K562 (cell line): Measurements from ENCODE around the gene DMD. TPM values are rescaled to one million over a fixed set of nuclear protein-coding genes. Genes with fewer than 3 reads are reported as not detected.

ENCODE experiments used
- ATAC-seq: fragments of 200-7000 bp; cut with Tn5 transposase; 3 replicates; pipeline ENCODE4 v1.9.1; 2020; ENCODE audit warnings: moderate library complexity
- Bru-seq: library from RNA; stranded (reverse); fragments of 400-500 nt; gene quantifications from one replicate; lab custom pipeline; 2021; lab: Mats Ljungman, UMichigan
- BruChase-seq, 2 experiments: library from RNA; stranded (reverse); fragments of 400-500 nt; gene quantifications; one replicate each; lab custom pipeline; 2021; lab: Mats Ljungman, UMichigan
- BruUV-seq: library from RNA; stranded (reverse); fragments of 400-500 nt; replicated peaks from 2 replicates; lab custom pipeline; 2021; lab: Mats Ljungman, UMichigan
- CTCF ChIA-PET: fragments of 300-600 bp; formaldehyde crosslinking; extraction: SDS; loops from one replicate; lab custom pipeline; 2021; ENCODE audit warnings: low intra/inter-chr PET ratio; lab: Yijun Ruan, JAX
- POLR2A ChIA-PET: fragments of 300-600, 350-650 bp; sonication (Branson Sonifier 250); formaldehyde crosslinking; extraction: SDS; loops from one replicate; lab custom pipeline; 2021; ENCODE audit warnings: antibody characterized with exemption, inconsistent platforms; lab: Yijun Ruan, JAX
- DNase-seq, 4 experiments: peaks; one replicate each; pipeline versions ENCODE4 v3.0.0 to v3.0.0-alpha.2; 2011 to 2018; ENCODE audit warnings: low spot score in 3 of 4, mixed read lengths in 3 of 4; ENCODE audit errors: extremely low read depth in 1 of 4
- FAIRE-seq: peaks from 2 replicates; lab custom pipeline; 2011; peaks lifted over from hg19 to GRCh38; lab: Jason Lieb, UNC
- H2AFZ ChIP-seq: 2 replicates; pipeline ENCODE4 v1.6.0; 2011; ENCODE audit warnings: low read depth, low read length, control low read depth, inconsistent platforms
- H3K27ac ChIP-seq: fragments of 200-600 bp; 3 replicates; pipeline ENCODE4 v1.8.0; 2011; ENCODE audit warnings: low read depth, mild to moderate bottlenecking, control low read depth, inconsistent platforms, low read length, moderate library complexity, mixed read lengths; ENCODE audit errors: extremely low read depth
- H3K27me3 ChIP-seq, 2 experiments: fragments of 300-600 bp in 1 of 2; 2 replicates in 1 of 2; 3 replicates in 1 of 2; pipeline versions ENCODE4 v1.6.0 to v1.8.0; 2011; ENCODE audit warnings: inconsistent platforms in 2 of 2, low read length in 2 of 2, mild to moderate bottlenecking in 1 of 2, mixed read lengths in 1 of 2, moderate library complexity in 1 of 2; ENCODE audit not compliant: control insufficient read depth in 2 of 2, insufficient read depth in 2 of 2
- H3K36me3 ChIP-seq: fragments of 300-600 bp; 3 replicates; pipeline ENCODE4 v1.8.0; 2011; ENCODE audit warnings: mild to moderate bottlenecking, low read length, inconsistent platforms; ENCODE audit not compliant: control insufficient read depth, insufficient read depth
- H3K4me1 ChIP-seq, 2 experiments: fragments of 200-600 bp in 1 of 2; replicated peaks in 1 of 2; 2 replicates in 1 of 2; 3 replicates in 1 of 2; pipeline versions ENCODE4 v1.5.1 to v1.8.0; 2011; ENCODE audit warnings: inconsistent platforms in 2 of 2, low read length in 2 of 2, mild to moderate bottlenecking in 1 of 2, mixed read lengths in 1 of 2, moderate library complexity in 1 of 2; ENCODE audit not compliant: control insufficient read depth in 2 of 2, insufficient read depth in 2 of 2
- H3K4me2 ChIP-seq: 2 replicates; pipeline ENCODE4 v1.6.1; 2011; ENCODE audit warnings: low read length, control low read depth, inconsistent platforms, mixed read lengths; ENCODE audit not compliant: insufficient read depth
- H3K4me3 ChIP-seq: fragments of 200-600 bp; sonication (generic), shearing (Covaris generic); 2 replicates; pipeline ENCODE4 v1.5.1; 2016; ENCODE audit warnings: control low read depth, inconsistent platforms
- H3K79me2 ChIP-seq: fragments of 200-600 bp; 3 replicates; pipeline ENCODE4 v1.8.0; 2011; ENCODE audit warnings: low read length, inconsistent platforms; ENCODE audit not compliant: control insufficient read depth, insufficient read depth
- H3K9ac ChIP-seq, 2 experiments: 2 replicates each; pipeline versions ENCODE4 v1.6.0 to v1.6.1; 2011; ENCODE audit warnings: low read depth in 2 of 2, low read length in 2 of 2, control low read depth in 1 of 2, inconsistent platforms in 1 of 2, mild to moderate bottlenecking in 1 of 2, mixed read lengths in 1 of 2; ENCODE audit not compliant: insufficient read depth in 1 of 2
- H3K9me1 ChIP-seq: one replicate; pipeline ENCODE4 v1.6.0; 2011; ENCODE audit warnings: inconsistent platforms, mild to moderate bottlenecking, low read length, moderate library complexity; ENCODE audit not compliant: control insufficient read depth, insufficient read depth
- H3K9me3 ChIP-seq: replicated peaks from 2 replicates; pipeline ENCODE4 v1.5.1; 2011; ENCODE audit warnings: low read depth, low read length, inconsistent platforms; ENCODE audit not compliant: control insufficient read depth, insufficient read depth
- H4K20me1 ChIP-seq: replicated peaks from 2 replicates; pipeline ENCODE4 v1.6.1; 2011; ENCODE audit warnings: low read length, inconsistent platforms, mixed read lengths; ENCODE audit not compliant: control insufficient read depth, insufficient read depth
- CTCFL ChIP-seq: IDR thresholded peaks from 2 replicates; pipeline ENCODE4 v1.6.1; 2011; ENCODE audit warnings: borderline replicate concordance, low read depth, mild to moderate bottlenecking, moderate library complexity, low read length; ENCODE audit not compliant: insufficient read depth, poor library complexity, severe bottlenecking
- GMEB1 ChIP-seq: fragments of 250-450 bp; sonication (Bioruptor Pico); IDR thresholded peaks from 2 replicates; pipeline ENCODE4 v1.4.0; 2020; ENCODE audit warnings: mild to moderate bottlenecking
- JUND ChIP-seq, 2 experiments: IDR thresholded peaks; 2 replicates in 1 of 2; 3 replicates in 1 of 2; pipeline ENCODE4 v1.6.1; 2011; ENCODE audit warnings: borderline replicate concordance in 2 of 2, low read depth in 2 of 2, low read length in 2 of 2, improper control_type of control experiment in 1 of 2, missing biosample characterization in 1 of 2, missing genetic modification characterization in 1 of 2, missing genetic modification reagents in 1 of 2
- PBX2 ChIP-seq, 2 experiments: IDR thresholded peaks in 1 of 2; conservative IDR thresholded peaks in 1 of 2; 2 replicates each; pipeline ENCODE4 v1.6.1; 2016; ENCODE audit warnings: low read depth in 2 of 2, mild to moderate bottlenecking in 1 of 2, missing compliant biosample characterization in 1 of 2, missing genetic modification characterization in 1 of 2, moderate library complexity in 1 of 2
- POLR3A ChIP-seq: IDR thresholded peaks from 2 replicates; pipeline ENCODE4 v1.6.1; 2011; ENCODE audit warnings: borderline replicate concordance, mild to moderate bottlenecking, moderate library complexity; ENCODE audit not compliant: insufficient read length, insufficient read depth; ENCODE audit errors: extremely low read depth
- ZEB2 ChIP-seq: fragments of 450-650 bp; IDR thresholded peaks from 2 replicates; pipeline ENCODE4 v1.6.1; 2016
- WGBS: fragments of 100-300 bp; shearing (Covaris generic); methylation state at CpG from one replicate; pipeline ENCODE4 v1.1.6; 2016; ENCODE audit warnings: low coverage, mixed read lengths; ENCODE audit not compliant: insufficient coverage; ENCODE audit errors: missing lambda C conversion rate; 5-methylcytosine and 5-hydroxymethylcytosine counted together
- in situ Hi-C: fragments of 300-500 bp; cut with MboI; formaldehyde crosslinking; loops from 4 replicates; pipeline ENCODE4 v1.15.0; 2018; ENCODE audit warnings: inconsistent platforms, mixed read lengths
- intact Hi-C: fragments of 100-400 bp; cut with micrococcal nuclease; formaldehyde crosslinking; loops from 2 replicates; pipeline ENCODE4 v1.14.2; 2022
- long read RNA-seq, 3 experiments: library from polyadenylated mRNA in 2 of 3; library from RNA in 1 of 3; unstranded in 2 of 3; stranded (forward) in 1 of 3; transcript quantifications; one replicate each; pipeline ENCODE4 v2.0.0, GENCODE V29; 2019 to 2022
- polyA minus RNA-seq, 3 experiments: library from RNA; depleted of rRNA, polyadenylated mRNA; stranded (reverse); fragments of >200 nt; gene quantifications; 2 replicates each; pipeline ENCODE4 v1.2.3, GENCODE V29; 2011
- polyA plus RNA-seq, 8 experiments: library from polyadenylated mRNA; depleted of rRNA in 4 of 8; stranded (reverse) in 5 of 8; unstranded in 3 of 8; fragments of >200 nt; fragmentation: Nextera tagmentation in 2 of 8; fragmentation: Illumina TruSeq in 1 of 8; extraction: Ambion mirVana in 2 of 8; extraction: Trizol in 1 of 8; gene quantifications; 2 replicates each; pipeline versions ENCODE4 v1.2.1 to v1.2.3, GENCODE V29; 2011 to 2014; ENCODE audit warnings: inconsistent platforms in 1 of 8, missing spikeins in 1 of 8
- total RNA-seq, 7 experiments: library from RNA; depleted of rRNA in 6 of 7; stranded (reverse); fragments of >200 nt in 6 of 7; fragmentation: Illumina TruSeq in 2 of 7; extraction: Trizol in 2 of 7; gene quantifications; 2 replicates each; pipeline versions ENCODE4 v1.2.1 to v1.2.3, GENCODE V29; 2011 to 2021; ENCODE audit warnings: low replicate concordance in 1 of 7

The DMD gene
- 64.1 and 132 TPM in 2 replicates for total RNA-seq (2011; cell fraction: chromatin; rRNA removed; ENCODE audit: low replicate concordance)
- 13.2 and 20.1 TPM in 2 replicates for total RNA-seq (2011; cell fraction: nucleolus; rRNA removed)
- total RNA-seq (2011; cell fraction: nucleoplasm; rRNA removed) = 38.9 and 42.7 TPM in 2 replicates
- total RNA-seq (2014; rRNA removed) (17.3 and 20.4 TPM in 2 replicates), total RNA-seq (2014; rRNA removed; fragmentation: Illumina TruSeq; extraction: Trizol) (11.8 and 14.3 TPM in 2 replicates), total RNA-seq (2015; rRNA removed; fragmentation: Illumina TruSeq; extraction: Trizol) (9.7 and 10.1 TPM in 2 replicates), total RNA-seq (2021) (11.7 and 11.8 TPM in 2 replicates), polyA plus RNA-seq (2011; rRNA removed) (4.9 and 13.9 TPM in 2 replicates), polyA plus RNA-seq (2014; fragmentation: Illumina TruSeq; extraction: Trizol) (9.0 and 10.2 TPM in 2 replicates), polyA plus RNA-seq (2014; fragmentation: Nextera tagmentation; extraction: Ambion mirVana) (1 to 10 TPM; 3.8 to 4.6 TPM), polyA plus RNA-seq (2014; rRNA removed) (5.1 and 11.4 TPM in 2 replicates), polyA minus RNA-seq (2011; rRNA and poly(A)+ RNA removed) (26.4 and 58.1 TPM in 2 replicates), Bru-seq, nascent RNA (percentile 47 among the genes with signal in this experiment), BruChase-seq, experiment 1, labeled RNA remaining after a 2-hour chase (percentile 50 among the genes with signal in this experiment), BruChase-seq, experiment 2, labeled RNA remaining after a 6-hour chase (percentile 48 among the genes with signal in this experiment)
- 4.7 and 7.6 TPM in 2 replicates for polyA plus RNA-seq (2011; cell fraction: cytosol; rRNA removed)
- 12.4 and 23.1 TPM in 2 replicates for polyA plus RNA-seq (2011; cell fraction: nucleus; rRNA removed)
- 6.2 and 11.1 TPM in 2 replicates for polyA plus RNA-seq (2012)
- 2.3 and 15.0 TPM in 2 replicates for polyA minus RNA-seq (2011; cell fraction: cytosol; rRNA and poly(A)+ RNA removed)
- 16.2 and 22.2 TPM in 2 replicates for polyA minus RNA-seq (2011; cell fraction: nucleus; rRNA and poly(A)+ RNA removed)
- long read RNA-seq, experiment 1, partial matches to known transcripts = 16 of 25 reads
- long read RNA-seq, experiment 1, other reads (novel, unspliced or antisense) = 9 of 25 reads
- long read RNA-seq, experiment 2, partial matches to known transcripts = 0 of 3 reads
- long read RNA-seq, experiment 2, other reads (novel, unspliced or antisense) = 3 of 3 reads
- long read RNA-seq, experiment 3, partial matches to known transcripts = 2 of 5 reads
- long read RNA-seq, experiment 3, other reads (novel, unspliced or antisense) = 3 of 5 reads

GRCh38 chrX:33211356-33212260 is at the start of gene DMD:
Gene DMD, minus strand, starts transcription at chrX:33211549. Its CDS starts 237 bp downstream, at chrX:33211312.
- no peaks in the 10 kb centered on the region for H3K27me3 ChIP-seq
- ATAC-seq (no peak), FAIRE-seq (no peak), DNase-seq (no peak)
- CTCF ChIA-PET = no interaction called here
- no peak within 1 kb of the TSS for H2AFZ ChIP-seq
- H3K36me3 ChIP-seq = no peaks in the 10 kb centered on the region
- H3K4me2 ChIP-seq = no peak within 1 kb of the TSS
- H3K9me1 ChIP-seq = no peaks in the 10 kb centered on the region
- H3K4me1 ChIP-seq = no peaks in the 10 kb centered on the region
- no peak within 1 kb of the TSS for H3K9ac ChIP-seq
- no peaks in the 10 kb centered on the region for H4K20me1 ChIP-seq
- POLR2A ChIA-PET = no interaction called here
- no peak within 1 kb of the TSS for H3K4me3 ChIP-seq
- H3K27ac ChIP-seq = no peak within 1 kb of the TSS
- BruUV-seq = no TSS peak
- WGBS = 1% methylated on average over 6 of the region's 6 CpGs
- intact Hi-C loops = no loop called here
- in situ Hi-C loops = no loop called here
- no peaks in the 10 kb centered on the region for H3K79me2 ChIP-seq
- no peaks in the 10 kb centered on the region for H3K9me3 ChIP-seq
- TF ChIP-seq POLR3A (no peak), ZEB2 (no peak), JUND (IDR thresholded peaks at IDR 0.05; ENCODE audit: borderline replicate concordance, low read depth, low read length) (no peak), JUND (tag; IDR thresholded peaks at IDR 0.05; ENCODE audit: borderline replicate concordance, low read depth, low read length) (no peak), CTCFL (no peak), GMEB1 (CRISPR knock-in tag) (no peak), PBX2 (CRISPR knock-in tag; IDR thresholded peaks at IDR 0.05; ENCODE audit: low read depth) (no peak), PBX2 (tag; conservative IDR thresholded peaks at IDR 0.05; ENCODE audit: low read depth) (no peak)
